ENCODE results near the gene CACNG7.

GRCh38 chr19:53908106-53908934, 758 bp upstream of the CACNG7 start:
- TF ChIP-seq POLR2A (IDR thresholded peaks at IDR 0.05; ENCODE audit: low read depth, low read length) (no peak), EZH2 (IDR thresholded peaks at IDR 0.05; ENCODE audit: borderline replicate concordance, low read depth, low read length, severe bottlenecking) (peak; percentile 21), MAX (IDR thresholded peaks at IDR 0.05; ENCODE audit: insufficient read depth, insufficient read length) (no peak), POLR2AphosphoS5 (IDR thresholded peaks at IDR 0.05; ENCODE audit: insufficient read depth, low read depth, low read length) (no peak), JUN (IDR thresholded peaks at IDR 0.05; ENCODE audit: borderline replicate concordance, insufficient read depth, insufficient read length, low read depth) (no peak), FOS (IDR thresholded peaks at IDR 0.05; ENCODE audit: borderline replicate concordance, insufficient read depth, low read length) (no peak), GATA2 (IDR thresholded peaks at IDR 0.05; ENCODE audit: insufficient read depth, insufficient read length, low read depth, low read length) (no peak), MYC (IDR thresholded peaks at IDR 0.05; ENCODE audit: low read depth, low read length) (no peak)
- TF ChIP-seq, protein P1, sequence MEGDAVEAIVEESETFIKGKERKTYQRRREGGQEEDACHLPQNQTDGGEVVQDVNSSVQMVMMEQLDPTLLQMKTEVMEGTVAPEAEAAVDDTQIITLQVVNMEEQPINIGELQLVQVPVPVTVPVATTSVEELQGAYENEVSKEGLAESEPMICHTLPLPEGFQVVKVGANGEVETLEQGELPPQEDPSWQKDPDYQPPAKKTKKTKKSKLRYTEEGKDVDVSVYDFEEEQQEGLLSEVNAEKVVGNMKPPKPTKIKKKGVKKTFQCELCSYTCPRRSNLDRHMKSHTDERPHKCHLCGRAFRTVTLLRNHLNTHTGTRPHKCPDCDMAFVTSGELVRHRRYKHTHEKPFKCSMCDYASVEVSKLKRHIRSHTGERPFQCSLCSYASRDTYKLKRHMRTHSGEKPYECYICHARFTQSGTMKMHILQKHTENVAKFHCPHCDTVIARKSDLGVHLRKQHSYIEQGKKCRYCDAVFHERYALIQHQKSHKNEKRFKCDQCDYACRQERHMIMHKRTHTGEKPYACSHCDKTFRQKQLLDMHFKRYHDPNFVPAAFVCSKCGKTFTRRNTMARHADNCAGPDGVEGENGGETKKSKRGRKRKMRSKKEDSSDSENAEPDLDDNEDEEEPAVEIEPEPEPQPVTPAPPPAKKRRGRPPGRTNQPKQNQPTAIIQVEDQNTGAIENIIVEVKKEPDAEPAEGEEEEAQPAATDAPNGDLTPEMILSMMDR (IDR thresholded peaks at IDR 0.05; ENCODE audit: extremely low read depth in 1 of 2, insufficient read depth in 1 of 2, low read depth in 1 of 2, low read length in 2 of 2) = no peak

Measured in endothelial cell of umbilical vein (primary cell).